ENCODE measurements around the gene LCA5L.

LCA5L gene

GRCh38 chr21:39445321-39446269 lies at the start of gene LCA5L:
Gene LCA5L, minus strand, starts transcription at chr21:39445778. Its CDS starts 17,285 bp downstream, at chr21:39428493.
- FAIRE-seq: no peak

DNA sequence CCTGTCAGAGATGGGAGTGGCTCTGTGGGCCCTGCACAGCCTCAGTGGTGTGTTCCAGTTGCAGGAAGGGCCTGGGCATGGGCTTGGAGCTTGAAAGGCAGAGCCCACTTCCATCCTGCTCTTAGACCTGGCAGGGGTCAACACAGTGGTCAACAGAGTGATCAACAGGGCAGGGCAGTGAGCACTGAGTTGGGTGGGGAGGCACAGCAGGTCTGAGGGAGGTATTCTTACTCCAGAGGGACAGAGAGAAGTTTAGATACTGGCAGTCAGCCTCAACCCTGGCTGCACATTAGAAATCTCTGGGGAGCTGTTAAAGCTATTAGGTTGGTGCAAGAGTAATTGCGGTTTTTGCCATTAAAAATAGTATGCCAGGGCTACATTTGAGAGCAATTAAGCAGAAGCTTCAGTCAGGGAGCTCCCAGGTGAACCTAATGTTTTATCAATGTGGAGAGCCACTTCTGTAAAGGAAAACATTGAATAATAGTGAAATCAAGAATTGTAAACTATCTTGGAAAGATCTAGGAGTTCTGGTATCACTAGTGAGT lies 43.9 kb upstream of the LCA5L start:
- no peak for FAIRE-seq

- FAIRE-seq: no peak
Observed at GRCh38 chr21:39484711-39485276, 39.2 kb upstream of the LCA5L start.

DNA sequence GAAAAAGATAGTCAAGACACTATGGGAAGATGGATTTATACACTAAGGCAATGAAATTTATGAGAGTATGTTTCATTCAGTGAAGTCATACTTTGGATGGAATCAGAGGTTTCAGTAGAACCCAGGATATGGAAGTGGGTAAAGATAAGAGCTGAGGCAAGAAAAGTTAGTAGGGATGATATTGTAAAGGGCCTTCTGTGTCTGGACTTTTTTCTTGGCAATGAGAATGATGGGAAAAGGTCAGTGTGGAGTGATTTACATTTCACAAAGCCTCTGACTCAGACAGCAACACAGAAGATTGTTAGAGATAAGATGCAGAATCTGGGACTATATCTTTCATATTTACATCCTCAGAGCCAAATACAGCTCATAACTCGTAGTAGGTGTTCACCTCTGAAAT lies 38.3 kb upstream of the LCA5L start:
- FAIRE-seq: no peak

- FAIRE-seq: no peak
Observed at GRCh38 chr21:39481886-39482285, 36.3 kb upstream of the LCA5L start.

GRCh38 chr21:39480271-39480670 lies 34.7 kb upstream of the LCA5L start:
- FAIRE-seq: no peak

- FAIRE-seq: no peak
Observed at GRCh38 chr21:39479814-39480182, 34.2 kb upstream of the LCA5L start.

DNA sequence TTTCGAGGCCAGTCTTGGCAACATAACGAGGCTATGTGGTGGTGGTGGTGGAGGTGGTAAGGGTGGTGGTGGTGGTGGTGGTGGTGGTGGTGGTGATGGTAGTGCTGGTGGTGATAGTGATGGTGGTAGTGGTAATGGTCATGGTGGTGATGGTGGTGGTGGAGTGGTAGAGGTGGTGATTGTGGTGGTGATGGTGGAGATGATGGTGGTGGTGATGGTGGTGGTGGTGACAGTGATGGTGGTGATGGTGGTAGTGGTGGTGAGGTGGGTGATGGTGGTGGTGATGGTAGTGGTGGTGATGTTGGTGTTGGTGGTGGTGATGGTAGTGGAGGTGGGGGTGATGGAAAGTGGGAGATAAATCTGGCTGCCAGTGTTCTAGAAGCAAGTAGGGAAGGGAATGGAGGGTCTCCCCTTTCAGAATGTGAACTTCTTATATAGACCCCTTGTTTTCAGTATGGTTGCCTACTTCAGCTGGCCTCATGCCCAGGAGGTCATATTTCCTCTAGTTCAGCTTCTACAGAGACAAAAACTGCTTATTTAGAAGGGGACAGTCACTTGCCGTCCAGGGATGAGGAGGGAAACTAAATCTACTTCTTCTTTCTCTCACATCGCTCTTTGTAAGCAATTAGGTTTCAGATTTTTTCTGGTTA lies 33.7 kb upstream of the LCA5L start:
- no peak for FAIRE-seq

DNA sequence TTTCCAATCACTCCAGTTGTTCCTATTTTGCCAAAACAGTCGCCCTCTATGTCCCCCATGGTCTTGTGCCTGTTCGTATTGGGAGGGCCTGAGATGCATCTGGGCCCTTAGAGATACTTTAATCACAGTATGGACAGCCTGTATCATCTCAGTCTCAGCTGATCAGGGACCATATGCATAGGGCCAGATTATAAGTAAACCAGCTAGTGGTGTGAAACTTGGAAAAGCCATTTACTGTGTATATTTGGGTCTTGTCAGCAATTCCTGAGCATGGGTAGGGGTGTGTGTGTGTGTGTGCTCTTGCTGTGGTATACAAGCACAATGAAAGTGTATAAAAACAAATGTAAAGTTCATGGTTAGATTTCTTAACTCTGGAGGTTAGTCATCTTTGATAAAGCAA lies 29.0 kb upstream of the LCA5L start:
- no peak for FAIRE-seq

GRCh38 chr21:39472786-39473185 lies 27.2 kb upstream of the LCA5L start:
- no peak for FAIRE-seq

- no peak for FAIRE-seq
Observed at GRCh38 chr21:39471598-39471997, 26.0 kb upstream of the LCA5L start.

- no peak for FAIRE-seq
Observed at GRCh38 chr21:39468559-39468958, 23.0 kb upstream of the LCA5L start.

GRCh38 chr21:39467746-39468145 lies 22.2 kb upstream of the LCA5L start:
- no peak for FAIRE-seq

- FAIRE-seq: no peak
Observed at GRCh38 chr21:39466584-39466983, 21.0 kb upstream of the LCA5L start.

GRCh38 chr21:39463308-39463707 lies 17.7 kb upstream of the LCA5L start:
- no peak for FAIRE-seq

DNA sequence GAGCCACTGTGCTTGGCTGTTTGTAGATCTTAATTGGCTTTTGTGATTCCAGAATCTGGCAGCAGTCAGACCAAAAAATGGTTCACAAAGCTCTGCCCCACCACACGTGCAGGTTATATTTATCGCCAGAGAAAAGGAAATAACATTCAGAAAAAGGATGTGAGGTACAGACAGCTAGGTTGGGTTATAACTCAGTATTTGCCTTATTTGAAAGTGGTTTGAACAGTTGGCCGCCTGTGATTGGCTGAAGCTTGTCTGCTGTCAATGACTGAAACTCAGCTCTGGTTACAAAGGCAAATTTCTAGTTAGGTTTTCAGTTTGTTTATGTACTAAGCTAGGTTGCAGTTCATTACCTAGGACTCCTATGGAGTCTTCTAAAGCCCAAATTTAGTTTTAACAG lies 15.8 kb upstream of the LCA5L start:
- FAIRE-seq: no peak

GRCh38 chr21:39456665-39457064 lies 11.1 kb upstream of the LCA5L start:
- FAIRE-seq: no peak

- no peak for FAIRE-seq
Observed at GRCh38 chr21:39454949-39455668, 9.5 kb upstream of the LCA5L start.

DNA sequence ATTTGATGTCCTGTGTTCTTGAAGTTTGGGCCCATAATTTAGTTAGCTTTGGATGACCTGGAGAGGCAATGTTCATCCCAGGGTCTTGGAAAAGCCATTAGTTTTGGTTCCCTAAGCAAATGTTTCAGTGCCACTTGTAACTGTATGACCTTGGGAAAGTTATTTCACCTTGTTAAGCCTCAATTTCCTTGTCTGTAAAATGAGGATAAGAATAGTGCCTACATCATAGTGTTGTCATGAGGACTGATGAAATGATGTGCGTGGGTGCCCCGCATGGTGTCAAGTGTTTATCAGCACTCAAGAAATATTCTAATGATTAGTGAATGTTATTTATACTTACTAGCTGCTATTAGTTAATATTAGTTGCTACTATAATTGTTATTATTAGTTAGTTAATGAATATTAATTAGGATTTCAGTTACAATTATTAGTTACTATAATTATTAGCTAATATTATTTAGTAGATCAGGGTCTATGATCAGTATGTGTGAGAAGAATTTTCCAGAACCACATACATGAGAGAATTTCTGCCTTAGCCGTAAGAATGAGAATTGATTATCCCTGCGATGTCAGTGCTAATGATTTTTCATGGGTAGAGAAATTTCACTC lies 8.1 kb upstream of the LCA5L start:
- FAIRE-seq: no peak

GRCh38 chr21:39452970-39453342 lies 7.4 kb upstream of the LCA5L start:
- FAIRE-seq: no peak

- FAIRE-seq: no peak
Observed at GRCh38 chr21:39452207-39452969, 6.8 kb upstream of the LCA5L start.
